Measurements from ENCODE around the gene KLRD1.
"Not testable (repeated sequence)": the region's sequence is repeated elsewhere in the genome, so short reads cannot be mapped to it uniquely, and the experiment has no call there.

KLRD1 gene

DNA sequence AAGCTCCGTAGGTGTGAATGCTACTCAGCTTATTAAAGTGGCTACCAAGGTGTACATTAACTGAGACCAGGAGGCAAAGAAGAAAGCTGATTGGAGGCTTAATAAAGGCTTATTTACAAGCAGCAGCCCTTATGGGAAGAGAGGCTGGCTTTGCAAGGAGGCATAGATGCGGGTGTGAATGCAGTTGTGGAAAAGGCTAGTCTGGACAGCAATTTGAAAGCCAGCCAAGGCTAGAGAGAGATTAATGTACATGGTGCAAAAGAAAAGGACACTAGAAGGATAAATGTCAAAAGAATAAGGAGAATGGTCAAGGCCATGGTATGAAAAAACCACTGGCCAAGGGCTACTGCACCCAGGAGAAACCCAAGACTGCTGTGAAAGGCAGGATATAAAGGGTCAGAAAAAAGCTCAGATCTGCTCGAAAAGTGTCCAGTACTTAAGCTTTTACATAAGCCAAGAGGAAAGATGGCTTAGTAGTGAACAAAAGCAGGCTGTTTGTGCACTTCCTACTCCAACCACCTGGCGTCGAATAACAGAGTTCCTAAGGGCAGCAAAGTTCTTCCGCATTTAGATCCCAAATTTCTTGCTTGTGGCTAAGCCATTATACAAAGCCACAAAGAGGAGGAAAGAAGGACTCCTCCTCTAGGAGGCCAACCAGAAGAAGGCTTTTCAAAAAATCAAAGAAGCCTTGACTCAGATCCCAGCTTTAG, 58.2 kb downstream of the KLRD1 start:
- peak overlapping the region; percentile 54 for H3K4me3 ChIP-seq (ENCODE audit: low read depth, low read length)
- no peak for DNase-seq (ENCODE audit: low read depth)

DNA sequence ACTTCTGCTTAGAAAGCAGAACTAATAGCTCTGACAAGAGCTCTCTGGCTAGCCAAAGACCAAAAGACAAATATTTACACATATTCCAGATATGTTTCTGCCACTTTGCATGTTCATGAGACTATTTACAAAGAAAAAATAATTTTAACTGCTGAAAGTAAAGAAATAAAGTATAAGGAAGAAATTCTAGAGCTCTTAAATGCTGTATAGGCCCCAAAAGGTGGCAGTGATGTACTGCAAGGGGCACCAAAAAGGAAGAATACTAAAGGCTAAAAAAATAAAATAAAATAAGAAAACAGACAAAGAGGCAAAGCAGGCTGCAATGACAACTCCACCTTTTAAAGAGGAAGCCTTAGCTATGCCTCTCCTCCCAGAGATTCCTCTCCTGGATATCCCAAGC, 59.2 kb downstream of the KLRD1 start:
- no peak for DNase-seq (ENCODE audit: low read depth)
- no peak overlapping the region for H3K4me3 ChIP-seq (ENCODE audit: low read depth, low read length)

- H3K4me3 ChIP-seq (ENCODE audit: low read depth, low read length); DNase-seq (ENCODE audit: low read depth): not testable (repeated sequence)
Observed at GRCh38 chr12:10367714-10368113, 60.0 kb downstream of the KLRD1 start.

DNA sequence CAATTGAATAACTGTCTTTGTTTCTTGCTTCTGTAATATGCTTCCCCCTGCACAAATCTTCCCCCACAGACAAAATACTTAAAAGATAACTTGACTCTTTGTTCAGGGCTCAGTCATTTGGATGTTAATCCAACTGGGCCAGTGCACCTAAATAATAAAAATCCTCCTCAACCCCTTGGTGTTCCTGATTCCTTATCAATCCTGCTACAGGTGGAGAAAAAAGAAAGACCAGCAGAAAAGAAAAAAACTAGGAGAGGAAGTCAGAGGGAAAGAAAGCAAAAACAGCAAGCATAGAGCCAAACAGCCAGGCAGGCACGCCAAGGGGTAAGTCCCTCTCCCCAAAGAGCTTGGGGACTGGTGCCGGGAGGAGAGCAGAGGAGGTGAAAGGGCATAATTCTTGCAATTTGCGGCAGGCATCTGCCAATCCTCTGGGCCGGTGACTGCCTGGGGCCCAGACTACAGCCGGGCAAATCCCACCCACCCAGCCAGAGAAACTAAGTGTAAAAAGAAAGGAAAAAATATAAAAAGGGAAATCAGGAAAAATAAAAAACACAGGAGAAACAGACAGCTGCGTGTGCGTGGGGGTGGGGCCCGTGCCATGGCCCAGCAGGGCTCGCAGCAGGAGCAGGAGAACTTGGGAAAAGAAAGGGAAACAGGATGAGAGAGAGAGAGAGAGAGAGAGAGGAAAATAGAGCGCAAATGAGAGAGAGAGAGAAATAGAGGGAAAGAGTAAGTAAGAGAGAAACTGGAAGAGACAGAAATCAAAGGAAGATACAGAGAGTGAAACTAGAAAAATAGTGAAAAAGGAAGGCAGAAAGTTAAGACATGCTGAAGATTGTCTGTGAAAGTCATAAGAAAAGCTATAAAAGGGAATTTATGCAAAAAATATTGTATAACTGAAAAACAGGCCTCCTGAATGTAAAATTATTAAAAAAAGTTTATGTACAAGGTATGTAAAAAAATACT, 60.8 kb downstream of the KLRD1 start:
- no peak for DNase-seq (ENCODE audit: low read depth)
- no peak overlapping the region for H3K4me3 ChIP-seq (ENCODE audit: low read depth, low read length)

DNA sequence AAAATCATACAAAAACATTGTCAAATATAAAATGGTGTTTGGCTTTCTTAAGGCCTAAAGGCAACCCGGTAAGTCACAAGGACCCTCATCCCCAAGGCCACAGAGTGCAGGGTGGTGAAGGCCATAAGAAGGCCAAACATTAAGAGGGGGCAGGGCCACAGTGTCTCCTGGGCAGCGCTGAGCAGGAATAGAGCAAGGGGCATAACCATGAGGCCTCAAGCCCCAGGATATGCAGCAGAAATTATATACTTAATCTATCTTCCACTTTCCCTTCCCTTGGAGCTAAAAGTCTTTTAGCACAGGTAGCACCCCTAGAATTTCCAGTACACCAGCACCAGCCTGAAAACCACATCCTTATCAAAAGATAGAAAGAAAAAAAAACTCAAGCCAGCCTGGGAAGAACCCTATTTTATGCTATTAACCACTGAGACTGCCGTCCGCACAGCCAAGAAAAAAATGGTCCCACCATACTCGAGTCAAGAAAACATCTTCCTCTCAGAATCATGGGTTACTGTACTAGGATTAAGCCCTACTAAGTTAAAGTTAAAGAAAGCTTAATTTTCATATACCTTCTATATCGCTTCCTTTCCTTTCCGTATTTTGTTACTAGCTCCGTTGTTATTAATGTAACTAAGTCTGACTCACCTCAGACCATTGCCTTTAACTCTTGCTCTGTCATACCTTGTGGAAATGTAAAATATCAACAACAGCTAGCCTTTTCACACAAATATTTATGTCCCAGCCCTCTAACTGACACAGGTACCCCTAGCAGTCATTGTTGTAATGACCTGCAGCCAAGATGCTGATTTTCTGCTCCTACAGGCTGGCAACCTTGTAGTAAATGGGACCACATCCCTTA, 62.1 kb downstream of the KLRD1 start:
- no peak for DNase-seq (ENCODE audit: low read depth)
- no peak overlapping the region for H3K4me3 ChIP-seq (ENCODE audit: low read depth, low read length)

DNA sequence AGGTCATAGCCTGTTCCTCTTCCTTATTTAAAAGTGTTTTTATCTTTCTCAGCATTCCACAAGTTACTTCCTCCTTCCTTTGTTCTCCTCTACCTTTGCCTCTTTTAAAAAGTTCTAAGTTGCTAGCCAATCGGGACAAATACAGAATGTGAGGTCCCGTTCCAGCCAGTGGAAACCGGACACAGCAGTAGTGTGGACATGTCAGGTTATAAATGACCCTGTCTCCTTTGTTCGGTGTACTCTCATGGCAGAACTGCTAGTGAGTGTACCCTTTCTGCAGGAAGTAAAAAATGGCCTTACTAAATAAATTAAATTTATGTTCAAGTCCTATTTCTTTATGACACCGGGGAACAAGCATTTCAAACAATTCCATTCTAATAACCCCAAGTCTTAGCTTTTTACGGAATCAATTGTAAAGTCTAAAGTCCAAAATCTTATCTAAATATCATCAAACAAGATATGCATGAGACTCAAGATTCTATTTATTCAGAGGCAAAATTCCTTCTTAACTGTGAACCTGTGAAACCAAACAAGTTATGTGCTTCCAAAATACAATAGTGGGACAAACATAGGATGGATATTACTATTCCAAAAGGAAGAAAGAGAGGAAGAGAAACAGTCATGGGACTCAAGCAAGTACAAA, 64.3 kb downstream of the KLRD1 start:
- not testable (repeated sequence) for DNase-seq (ENCODE audit: low read depth); H3K4me3 ChIP-seq (ENCODE audit: low read depth, low read length)

- H3K4me3 ChIP-seq (ENCODE audit: low read depth, low read length) = no peak overlapping the region
- no peak for DNase-seq (ENCODE audit: low read depth)
Observed at GRCh38 chr12:10372559-10372958, 64.9 kb downstream of the KLRD1 start.

DNA sequence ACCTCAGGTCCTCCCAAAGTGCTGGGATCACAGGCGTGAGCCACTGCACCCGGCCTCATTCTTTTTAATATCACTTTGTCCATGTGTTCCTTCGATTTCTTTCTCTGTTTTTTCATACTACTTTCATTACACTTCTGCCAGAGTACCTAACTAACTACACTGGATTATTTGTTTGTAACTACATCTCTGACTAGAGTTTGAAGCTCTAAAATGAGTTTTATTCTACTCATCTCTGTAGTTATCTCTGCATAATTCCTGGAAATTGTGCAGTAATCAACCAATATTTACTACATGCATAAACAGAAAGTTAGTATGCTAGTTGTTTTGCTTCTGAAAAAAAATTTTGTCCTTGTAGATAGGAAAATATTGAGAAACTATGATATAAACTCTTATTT, 67.0 kb downstream of the KLRD1 start:
- no peak for DNase-seq (ENCODE audit: low read depth)

GRCh38 chr12:10378737-10379136, 71.1 kb downstream of the KLRD1 start:
- H3K4me3 ChIP-seq (ENCODE audit: low read depth, low read length); DNase-seq (ENCODE audit: low read depth): not testable (repeated sequence)

More for the DNA sequence above, 67.0 kb downstream of the KLRD1 start:
- no peak overlapping the region for H3K4me3 ChIP-seq (ENCODE audit: low read depth, low read length)

Measured in skeletal muscle cell (primary cell).